K562 (cell line): ENCODE results near the gene KLHL15. TPM values are rescaled to one million over a fixed set of nuclear protein-coding genes. Genes with fewer than 3 reads are reported as not detected.

Source experiments
- ATAC-seq: fragments of 200-7000 bp; cut with Tn5 transposase; 3 replicates; pipeline ENCODE4 v1.9.1; 2020; ENCODE audit warnings: moderate library complexity
- BruUV-seq: library from RNA; stranded (reverse); fragments of 400-500 nt; replicated peaks from 2 replicates; lab custom pipeline; 2021; lab: Mats Ljungman, UMichigan
- CTCF ChIA-PET: fragments of 300-600 bp; formaldehyde crosslinking; extraction: SDS; loops from one replicate; lab custom pipeline; 2021; ENCODE audit warnings: low intra/inter-chr PET ratio; lab: Yijun Ruan, JAX
- POLR2A ChIA-PET: fragments of 300-600, 350-650 bp; sonication (Branson Sonifier 250); formaldehyde crosslinking; extraction: SDS; loops from one replicate; lab custom pipeline; 2021; ENCODE audit warnings: antibody characterized with exemption, inconsistent platforms; lab: Yijun Ruan, JAX
- DNase-seq, 4 experiments: peaks; one replicate each; pipeline versions ENCODE4 v3.0.0 to v3.0.0-alpha.2; 2011 to 2018; ENCODE audit warnings: low spot score in 3 of 4, mixed read lengths in 3 of 4; ENCODE audit errors: extremely low read depth in 1 of 4
- FAIRE-seq: peaks from 2 replicates; lab custom pipeline; 2011; peaks lifted over from hg19 to GRCh38; lab: Jason Lieb, UNC
- H2AFZ ChIP-seq: 2 replicates; pipeline ENCODE4 v1.6.0; 2011; ENCODE audit warnings: low read depth, low read length, control low read depth, inconsistent platforms
- H3K27ac ChIP-seq: fragments of 200-600 bp; 3 replicates; pipeline ENCODE4 v1.8.0; 2011; ENCODE audit warnings: low read depth, mild to moderate bottlenecking, control low read depth, inconsistent platforms, low read length, moderate library complexity, mixed read lengths; ENCODE audit errors: extremely low read depth
- H3K27me3 ChIP-seq, 2 experiments: fragments of 300-600 bp in 1 of 2; 2 replicates in 1 of 2; 3 replicates in 1 of 2; pipeline versions ENCODE4 v1.6.0 to v1.8.0; 2011; ENCODE audit warnings: inconsistent platforms in 2 of 2, low read length in 2 of 2, mild to moderate bottlenecking in 1 of 2, mixed read lengths in 1 of 2, moderate library complexity in 1 of 2; ENCODE audit not compliant: control insufficient read depth in 2 of 2, insufficient read depth in 2 of 2
- H3K36me3 ChIP-seq: fragments of 300-600 bp; 3 replicates; pipeline ENCODE4 v1.8.0; 2011; ENCODE audit warnings: mild to moderate bottlenecking, low read length, inconsistent platforms; ENCODE audit not compliant: control insufficient read depth, insufficient read depth
- H3K4me1 ChIP-seq, 2 experiments: fragments of 200-600 bp in 1 of 2; replicated peaks in 1 of 2; 2 replicates in 1 of 2; 3 replicates in 1 of 2; pipeline versions ENCODE4 v1.5.1 to v1.8.0; 2011; ENCODE audit warnings: inconsistent platforms in 2 of 2, low read length in 2 of 2, mild to moderate bottlenecking in 1 of 2, mixed read lengths in 1 of 2, moderate library complexity in 1 of 2; ENCODE audit not compliant: control insufficient read depth in 2 of 2, insufficient read depth in 2 of 2
- H3K4me2 ChIP-seq: 2 replicates; pipeline ENCODE4 v1.6.1; 2011; ENCODE audit warnings: low read length, control low read depth, inconsistent platforms, mixed read lengths; ENCODE audit not compliant: insufficient read depth
- H3K4me3 ChIP-seq: fragments of 200-600 bp; sonication (generic), shearing (Covaris generic); 2 replicates; pipeline ENCODE4 v1.5.1; 2016; ENCODE audit warnings: control low read depth, inconsistent platforms
- H3K79me2 ChIP-seq: fragments of 200-600 bp; 3 replicates; pipeline ENCODE4 v1.8.0; 2011; ENCODE audit warnings: low read length, inconsistent platforms; ENCODE audit not compliant: control insufficient read depth, insufficient read depth
- H3K9ac ChIP-seq, 2 experiments: 2 replicates each; pipeline versions ENCODE4 v1.6.0 to v1.6.1; 2011; ENCODE audit warnings: low read depth in 2 of 2, low read length in 2 of 2, control low read depth in 1 of 2, inconsistent platforms in 1 of 2, mild to moderate bottlenecking in 1 of 2, mixed read lengths in 1 of 2; ENCODE audit not compliant: insufficient read depth in 1 of 2
- H3K9me1 ChIP-seq: one replicate; pipeline ENCODE4 v1.6.0; 2011; ENCODE audit warnings: inconsistent platforms, mild to moderate bottlenecking, low read length, moderate library complexity; ENCODE audit not compliant: control insufficient read depth, insufficient read depth
- H3K9me3 ChIP-seq: replicated peaks from 2 replicates; pipeline ENCODE4 v1.5.1; 2011; ENCODE audit warnings: low read depth, low read length, inconsistent platforms; ENCODE audit not compliant: control insufficient read depth, insufficient read depth
- H4K20me1 ChIP-seq: replicated peaks from 2 replicates; pipeline ENCODE4 v1.6.1; 2011; ENCODE audit warnings: low read length, inconsistent platforms, mixed read lengths; ENCODE audit not compliant: control insufficient read depth, insufficient read depth
- PML ChIP-seq: IDR thresholded peaks from 2 replicates; pipeline ENCODE4 v1.6.1; 2012; ENCODE audit warnings: low read length, inconsistent platforms
- ZNF146 ChIP-seq: IDR thresholded peaks from one replicate; pipeline ENCODE4 v1.6.1; 2018; ENCODE audit warnings: missing compliant biosample characterization; ENCODE audit not compliant: unreplicated experiment
- WGBS: fragments of 100-300 bp; shearing (Covaris generic); methylation state at CpG from one replicate; pipeline ENCODE4 v1.1.6; 2016; ENCODE audit warnings: low coverage, mixed read lengths; ENCODE audit not compliant: insufficient coverage; ENCODE audit errors: missing lambda C conversion rate; 5-methylcytosine and 5-hydroxymethylcytosine counted together
- in situ Hi-C: fragments of 300-500 bp; cut with MboI; formaldehyde crosslinking; loops from 4 replicates; pipeline ENCODE4 v1.15.0; 2018; ENCODE audit warnings: inconsistent platforms, mixed read lengths
- intact Hi-C: fragments of 100-400 bp; cut with micrococcal nuclease; formaldehyde crosslinking; loops from 2 replicates; pipeline ENCODE4 v1.14.2; 2022
- polyA plus RNA-seq, 8 experiments: library from polyadenylated mRNA; depleted of rRNA in 4 of 8; stranded (reverse) in 5 of 8; unstranded in 3 of 8; fragments of >200 nt; fragmentation: Nextera tagmentation in 2 of 8; fragmentation: Illumina TruSeq in 1 of 8; extraction: Ambion mirVana in 2 of 8; extraction: Trizol in 1 of 8; gene quantifications; 2 replicates each; pipeline versions ENCODE4 v1.2.1 to v1.2.3, GENCODE V29; 2011 to 2014; ENCODE audit warnings: inconsistent platforms in 1 of 8, missing spikeins in 1 of 8
- total RNA-seq, 7 experiments: library from RNA; depleted of rRNA in 6 of 7; stranded (reverse); fragments of >200 nt in 6 of 7; fragmentation: Illumina TruSeq in 2 of 7; extraction: Trizol in 2 of 7; gene quantifications; 2 replicates each; pipeline versions ENCODE4 v1.2.1 to v1.2.3, GENCODE V29; 2011 to 2021; ENCODE audit warnings: low replicate concordance in 1 of 7
- TF ChIP-seq, protein P1 (sequence below): fragments of 250-450 bp; sonication (Bioruptor Pico); IDR thresholded peaks from 2 replicates; pipeline ENCODE4 v1.8.0; 2021; ENCODE audit warnings: borderline replicate concordance, mild to moderate bottlenecking, moderate library complexity; ENCODE audit not compliant: poor library complexity, severe bottlenecking
- TF ChIP-seq, protein P2 (sequence below), 2 experiments: fragments of 450-650 bp; IDR thresholded peaks; 2 replicates each; pipeline ENCODE4 v1.6.1; 2018; ENCODE audit warnings: mild to moderate bottlenecking in 2 of 2, low read depth in 1 of 2; ENCODE audit not compliant: partially characterized antibody in 2 of 2
- TF ChIP-seq, protein P3 (sequence below): sonication (generic); formaldehyde crosslinking; IDR thresholded peaks from 2 replicates; pipeline ENCODE4 v1.8.0; 2022; ENCODE audit warnings: missing genetic modification reagents, mild to moderate bottlenecking, borderline replicate concordance

KLHL15 gene
- total and polyA plus RNA-seq, 9 of the 15 experiments (the other 6 are each of a cell fraction or from before 2014, with no cell fraction given), result 3.0 to 12.4 (median 7.6) TPM

DNA sequence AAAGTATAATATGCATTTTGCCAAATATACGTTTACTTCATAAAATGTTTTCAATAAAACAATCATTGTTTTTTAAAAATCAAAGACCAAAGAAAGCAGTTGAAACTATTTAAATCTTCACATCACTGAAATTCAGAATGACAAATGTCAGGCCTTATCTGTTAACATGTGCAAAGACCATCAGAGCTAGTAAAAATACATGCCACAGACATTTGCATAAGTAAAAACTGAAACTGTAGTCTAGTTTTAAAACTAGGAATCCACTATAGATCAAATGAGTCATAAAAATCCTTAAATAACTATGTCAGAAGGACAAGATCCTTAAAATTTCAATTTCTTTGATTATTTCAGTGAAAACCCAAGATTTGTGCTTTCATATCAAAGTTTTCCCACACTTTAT lies 24.8 kb downstream of the KLHL15 start:
- Histone ChIP-seq H2AFZ (no peak overlapping the region), H3K27ac (no peak overlapping the region), H3K9me1 (no peaks in the 10 kb centered on the region), H4K20me1 (0 out of 2 replicates have a peak, but pooled peaks cover 7% of the 10 kb centered on the region), H3K4me3 (no peak overlapping the region), H3K36me3 (peaks cover 52% of the 10 kb centered on the region), H3K27me3 (no peaks in the 10 kb centered on the region)
- CTCF ChIA-PET, result no interaction called here
- ATAC-seq, result no peak
- 93% methylated on average over 1 of the region's 1 CpG for WGBS
- in situ Hi-C loops, result no loop called here
- TF ChIP-seq, protein P1, sequence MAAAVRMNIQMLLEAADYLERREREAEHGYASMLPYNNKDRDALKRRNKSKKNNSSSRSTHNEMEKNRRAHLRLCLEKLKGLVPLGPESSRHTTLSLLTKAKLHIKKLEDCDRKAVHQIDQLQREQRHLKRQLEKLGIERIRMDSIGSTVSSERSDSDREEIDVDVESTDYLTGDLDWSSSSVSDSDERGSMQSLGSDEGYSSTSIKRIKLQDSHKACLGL (CRISPR knock-in tag), result no peak
- TF ChIP-seq ZNF146 (CRISPR knock-in tag), result no peak
- TF ChIP-seq, all 486 proteins: peak for 0
- DNase-seq, result no peak
- POLR2A ChIA-PET, result interaction anchor here (1.1 to 1.4 kb wide), 2 partner anchors 14 to 15 kb away, joined by 3 to 4 read pairs; no protein-coding TSS in a partner anchor
- FAIRE-seq, result no peak
- Histone ChIP-seq H3K4me2 (no peak overlapping the region), H3K79me2 (peaks cover 46% of the 10 kb centered on the region), H3K4me1 (peaks cover 0 to 7% of the 10 kb centered on the region in 2 experiments; a peak in 3 of 5 replicates), H3K9ac (no peak overlapping the region), H3K9me3 (no peaks in the 10 kb centered on the region)
- BruUV-seq, result no TSS peak
- intact Hi-C loops, result no loop called here

DNA sequence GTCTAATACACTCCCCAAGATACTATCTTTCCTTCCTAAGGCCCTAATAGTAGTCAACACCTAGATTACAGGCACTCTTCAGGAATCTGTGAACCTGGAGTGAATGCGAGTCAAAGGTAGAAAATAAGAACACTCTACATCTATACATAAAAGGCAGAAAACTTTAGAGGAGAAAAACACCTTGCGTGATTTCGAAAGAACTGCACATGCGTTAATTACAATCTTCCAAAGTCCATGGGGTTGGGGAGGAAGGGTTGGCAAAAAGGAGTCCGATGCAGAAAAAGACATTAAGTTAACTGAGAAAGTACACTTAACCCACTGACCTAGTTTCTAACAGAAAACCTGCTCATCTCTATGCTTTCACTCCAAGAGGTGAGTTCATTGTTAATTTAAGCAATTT lies 27.3 kb downstream of the KLHL15 start:
- H2AFZ ChIP-seq, result no peak overlapping the region
- H3K36me3 ChIP-seq, result peaks cover 36% of the 10 kb centered on the region; the same call in 2 of the 3 replicates
- in situ Hi-C loops (no loop called here), intact Hi-C loops (no loop called here)
- ATAC-seq (no peak), DNase-seq (no peak), FAIRE-seq (no peak)
- H3K27ac ChIP-seq, result no peak overlapping the region
- no peaks in the 10 kb centered on the region for H4K20me1 ChIP-seq
- no TSS peak for BruUV-seq
- ChIA-PET CTCF (no interaction called here), POLR2A (interaction anchor here (0.6 to 1.2 kb wide), 2 partner anchors 9 to 37 kb away, joined by 3 read pairs; no protein-coding TSS in a partner anchor)
- no peaks in the 10 kb centered on the region for H3K27me3 ChIP-seq
- no peak overlapping the region for H3K4me3 ChIP-seq
- H3K9me1 ChIP-seq, result no peaks in the 10 kb centered on the region
- no peaks in the 10 kb centered on the region for H3K4me1 ChIP-seq
- 96% methylated on average over 5 of the region's 5 CpGs for WGBS
- no peaks in the 10 kb centered on the region for H3K9me3 ChIP-seq
- H3K9ac ChIP-seq, result no peak overlapping the region
- no peak overlapping the region for H3K4me2 ChIP-seq
- H3K79me2 ChIP-seq, result peaks cover 31% of the 10 kb centered on the region
- TF ChIP-seq, protein P2, sequence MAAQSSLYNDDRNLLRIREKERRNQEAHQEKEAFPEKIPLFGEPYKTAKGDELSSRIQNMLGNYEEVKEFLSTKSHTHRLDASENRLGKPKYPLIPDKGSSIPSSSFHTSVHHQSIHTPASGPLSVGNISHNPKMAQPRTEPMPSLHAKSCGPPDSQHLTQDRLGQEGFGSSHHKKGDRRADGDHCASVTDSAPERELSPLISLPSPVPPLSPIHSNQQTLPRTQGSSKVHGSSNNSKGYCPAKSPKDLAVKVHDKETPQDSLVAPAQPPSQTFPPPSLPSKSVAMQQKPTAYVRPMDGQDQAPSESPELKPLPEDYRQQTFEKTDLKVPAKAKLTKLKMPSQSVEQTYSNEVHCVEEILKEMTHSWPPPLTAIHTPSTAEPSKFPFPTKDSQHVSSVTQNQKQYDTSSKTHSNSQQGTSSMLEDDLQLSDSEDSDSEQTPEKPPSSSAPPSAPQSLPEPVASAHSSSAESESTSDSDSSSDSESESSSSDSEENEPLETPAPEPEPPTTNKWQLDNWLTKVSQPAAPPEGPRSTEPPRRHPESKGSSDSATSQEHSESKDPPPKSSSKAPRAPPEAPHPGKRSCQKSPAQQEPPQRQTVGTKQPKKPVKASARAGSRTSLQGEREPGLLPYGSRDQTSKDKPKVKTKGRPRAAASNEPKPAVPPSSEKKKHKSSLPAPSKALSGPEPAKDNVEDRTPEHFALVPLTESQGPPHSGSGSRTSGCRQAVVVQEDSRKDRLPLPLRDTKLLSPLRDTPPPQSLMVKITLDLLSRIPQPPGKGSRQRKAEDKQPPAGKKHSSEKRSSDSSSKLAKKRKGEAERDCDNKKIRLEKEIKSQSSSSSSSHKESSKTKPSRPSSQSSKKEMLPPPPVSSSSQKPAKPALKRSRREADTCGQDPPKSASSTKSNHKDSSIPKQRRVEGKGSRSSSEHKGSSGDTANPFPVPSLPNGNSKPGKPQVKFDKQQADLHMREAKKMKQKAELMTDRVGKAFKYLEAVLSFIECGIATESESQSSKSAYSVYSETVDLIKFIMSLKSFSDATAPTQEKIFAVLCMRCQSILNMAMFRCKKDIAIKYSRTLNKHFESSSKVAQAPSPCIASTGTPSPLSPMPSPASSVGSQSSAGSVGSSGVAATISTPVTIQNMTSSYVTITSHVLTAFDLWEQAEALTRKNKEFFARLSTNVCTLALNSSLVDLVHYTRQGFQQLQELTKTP (IDR thresholded peaks at IDR 0.05; ENCODE audit: low read depth in 1 of 2, partially characterized antibody in 2 of 2), result no peak
- TF ChIP-seq, protein P3, sequence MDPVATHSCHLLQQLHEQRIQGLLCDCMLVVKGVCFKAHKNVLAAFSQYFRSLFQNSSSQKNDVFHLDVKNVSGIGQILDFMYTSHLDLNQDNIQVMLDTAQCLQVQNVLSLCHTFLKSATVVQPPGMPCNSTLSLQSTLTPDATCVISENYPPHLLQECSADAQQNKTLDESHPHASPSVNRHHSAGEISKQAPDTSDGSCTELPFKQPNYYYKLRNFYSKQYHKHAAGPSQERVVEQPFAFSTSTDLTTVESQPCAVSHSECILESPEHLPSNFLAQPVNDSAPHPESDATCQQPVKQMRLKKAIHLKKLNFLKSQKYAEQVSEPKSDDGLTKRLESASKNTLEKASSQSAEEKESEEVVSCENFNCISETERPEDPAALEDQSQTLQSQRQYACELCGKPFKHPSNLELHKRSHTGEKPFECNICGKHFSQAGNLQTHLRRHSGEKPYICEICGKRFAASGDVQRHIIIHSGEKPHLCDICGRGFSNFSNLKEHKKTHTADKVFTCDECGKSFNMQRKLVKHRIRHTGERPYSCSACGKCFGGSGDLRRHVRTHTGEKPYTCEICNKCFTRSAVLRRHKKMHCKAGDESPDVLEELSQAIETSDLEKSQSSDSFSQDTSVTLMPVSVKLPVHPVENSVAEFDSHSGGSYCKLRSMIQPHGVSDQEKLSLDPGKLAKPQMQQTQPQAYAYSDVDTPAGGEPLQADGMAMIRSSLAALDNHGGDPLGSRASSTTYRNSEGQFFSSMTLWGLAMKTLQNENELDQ (CRISPR knock-in tag), result no peak
- no peak for TF ChIP-seq PML
